HCT116 (cell line): Measurements from ENCODE around the gene BABAM2. TPM values are rescaled to one million over a fixed set of nuclear protein-coding genes. Genes with fewer than 3 reads are reported as not detected.

ENCODE experiments used
- ATAC-seq: fragments of 200-7000 bp; cut with Tn5 transposase; 2 replicates; pipeline ENCODE4 v1.9.1; 2020; ENCODE audit warnings: mild to moderate bottlenecking, moderate library complexity
- BruUV-seq: library from RNA; stranded (reverse); fragments of 400-500 nt; replicated peaks from 2 replicates; lab custom pipeline; 2021; lab: Mats Ljungman, UMichigan
- CTCF ChIA-PET: fragments of 300-600 bp; sonication (Branson Sonifier 250); formaldehyde crosslinking; loops from one replicate; lab custom pipeline; 2021; ENCODE audit warnings: antibody characterized with exemption; lab: Charles Lee
- POLR2A ChIA-PET: fragments of 300-600, 350-600 bp; sonication (Branson Sonifier 250); formaldehyde crosslinking; loops from one replicate; lab custom pipeline; 2021; ENCODE audit warnings: antibody characterized with exemption; lab: Charles Lee
- RAD21 ChIA-PET, 2 experiments: fragments of 300-600 bp; sonication (Branson Sonifier 250); formaldehyde crosslinking; loops; one replicate each; lab custom pipeline; 2023; ENCODE audit warnings: low total read pairs in 2 of 2; ENCODE audit not compliant: uncharacterized antibody in 2 of 2, unreplicated experiment in 2 of 2, low non-redundant PET in 1 of 2; lab: Charles Lee
- DNase-seq: peaks from one replicate; pipeline ENCODE4 v3.0.0-alpha.2; 2010; ENCODE audit warnings: low read depth, low spot score
- H2AFZ ChIP-seq: fragments of 200-600 bp; shearing (Covaris generic), sonication (generic); 2 replicates; pipeline ENCODE4 v1.6.1; 2017; ENCODE audit warnings: low read depth, mixed run types, mixed read lengths, antibody characterized with exemption, low read length; ENCODE audit not compliant: poor library complexity, severe bottlenecking
- H3K27ac ChIP-seq: 2 replicates; pipeline ENCODE4 v1.5.1; 2012; ENCODE audit warnings: low read depth, low read length
- H3K27me3 ChIP-seq: fragments of 200-600 bp; sonication (generic); 2 replicates; pipeline ENCODE4 v1.6.1; 2016; ENCODE audit warnings: mixed run types, low read length, mixed read lengths; ENCODE audit not compliant: insufficient read depth
- H3K36me3 ChIP-seq, 2 experiments: fragments of 200-500 bp in 1 of 2; fragments of 200-600 bp in 1 of 2; sonication (Bioruptor generic) in 1 of 2; sonication (generic) in 1 of 2; 2 replicates each; pipeline versions ENCODE4 v1.5.1 to v1.6.1; 2014 to 2016; ENCODE audit warnings: low read length in 2 of 2, inconsistent platforms in 1 of 2, mixed read lengths in 1 of 2, mixed run types in 1 of 2; ENCODE audit not compliant: insufficient read depth in 2 of 2, control insufficient read depth in 1 of 2
- H3K4me1 ChIP-seq, 2 experiments: fragments of 200-600 bp in 1 of 2; sonication (generic) in 1 of 2; 2 replicates each; pipeline versions ENCODE4 v1.5.1 to v1.6.1; 2012 to 2017; ENCODE audit warnings: low read length in 2 of 2, inconsistent platforms in 1 of 2, mild to moderate bottlenecking in 1 of 2, mixed read lengths in 1 of 2, mixed run types in 1 of 2, moderate library complexity in 1 of 2; ENCODE audit not compliant: insufficient read depth in 2 of 2, control insufficient read depth in 1 of 2
- H3K4me2 ChIP-seq: fragments of 200-600 bp; sonication (generic); 2 replicates; pipeline ENCODE4 v1.6.1; 2017; ENCODE audit warnings: mixed run types, low read length, mixed read lengths
- H3K4me3 ChIP-seq, 2 experiments: fragments of 200-600 bp in 1 of 2; sonication (generic) in 1 of 2; replicated peaks in 1 of 2; 2 replicates each; pipeline ENCODE4 v1.5.1; 2011 to 2016; ENCODE audit warnings: low read length in 2 of 2, control low read depth in 1 of 2, low read depth in 1 of 2, mild to moderate bottlenecking in 1 of 2, mixed read lengths in 1 of 2, mixed run types in 1 of 2
- H3K79me2 ChIP-seq: fragments of 200-600 bp; sonication (generic); 2 replicates; pipeline ENCODE4 v1.6.1; 2017; ENCODE audit warnings: mild to moderate bottlenecking, mixed run types, low read length, moderate library complexity, mixed read lengths; ENCODE audit not compliant: insufficient read depth
- H3K9ac ChIP-seq: fragments of 200-600 bp; sonication (generic); 2 replicates; pipeline ENCODE4 v1.6.1; 2016; ENCODE audit warnings: low read length, mixed read lengths
- H3K9me2 ChIP-seq: fragments of 200-600 bp; sonication (generic), shearing (Covaris generic); 2 replicates; pipeline ENCODE4 v1.6.1; 2017; ENCODE audit warnings: mixed run types, mild to moderate bottlenecking, moderate library complexity; ENCODE audit not compliant: insufficient read depth
- H3K9me3 ChIP-seq, 2 experiments: fragments of 200-500 bp in 1 of 2; fragments of 200-600 bp in 1 of 2; sonication (Bioruptor generic) in 1 of 2; sonication (generic) in 1 of 2; 2 replicates each; pipeline ENCODE4 v1.6.1; 2014 to 2017; ENCODE audit warnings: low read length in 2 of 2, mixed read lengths in 2 of 2, inconsistent platforms in 1 of 2, low read depth in 1 of 2, mild to moderate bottlenecking in 1 of 2, mixed run types in 1 of 2, moderate library complexity in 1 of 2; ENCODE audit not compliant: control insufficient read depth in 1 of 2, insufficient read depth in 1 of 2
- H4K20me1 ChIP-seq: fragments of 200-600 bp; sonication (generic), shearing (Covaris generic); 2 replicates; pipeline ENCODE4 v1.6.1; 2017; ENCODE audit warnings: mixed run types, mild to moderate bottlenecking, moderate library complexity; ENCODE audit not compliant: insufficient read depth
- ATF3 ChIP-seq: IDR thresholded peaks from 2 replicates; pipeline ENCODE4 v1.6.1; 2012
- CBX3 ChIP-seq: IDR thresholded peaks from 2 replicates; pipeline ENCODE4 v1.6.1; 2012; ENCODE audit warnings: low read depth
- CEBPB ChIP-seq: IDR thresholded peaks from 2 replicates; pipeline ENCODE4 v1.6.1; 2012; ENCODE audit warnings: low read depth
- CTCF ChIP-seq, 3 experiments: fragments of 200-600 bp in 1 of 3; sonication (generic) in 1 of 3; IDR thresholded peaks in 2 of 3; conservative IDR thresholded peaks in 1 of 3; 2 replicates each; pipeline ENCODE4 v1.5.1; 2012 to 2017; ENCODE audit warnings: low read depth in 2 of 3, low read length in 2 of 3, antibody characterized with exemption in 1 of 3, borderline replicate concordance in 1 of 3, control low read depth in 1 of 3, mild to moderate bottlenecking in 1 of 3, mixed read lengths in 1 of 3, mixed run types in 1 of 3, moderate library complexity in 1 of 3; ENCODE audit not compliant: insufficient read depth in 1 of 3
- ELF1 ChIP-seq: IDR thresholded peaks from 2 replicates; pipeline ENCODE4 v1.6.1; 2012; ENCODE audit warnings: low read depth, borderline replicate concordance
- EZH2 ChIP-seq: fragments of 200-600 bp; sonication (generic); IDR thresholded peaks from 2 replicates; pipeline ENCODE4 v1.6.1; 2017; ENCODE audit warnings: antibody characterized with exemption, mixed run types
- FOSL1 ChIP-seq: IDR thresholded peaks from 2 replicates; pipeline ENCODE4 v1.6.1; 2012; ENCODE audit warnings: low read depth
- SIN3A ChIP-seq: IDR thresholded peaks from 2 replicates; pipeline ENCODE4 v1.6.1; 2012; ENCODE audit warnings: low read depth
- SP1 ChIP-seq: IDR thresholded peaks from 2 replicates; pipeline ENCODE4 v1.6.1; 2012; ENCODE audit warnings: low read depth
- SRF ChIP-seq: IDR thresholded peaks from 2 replicates; pipeline ENCODE4 v1.6.1; 2012; ENCODE audit warnings: low read depth
- YY1 ChIP-seq: IDR thresholded peaks from 2 replicates; pipeline ENCODE4 v1.6.1; 2011; ENCODE audit warnings: low read length, low read depth, moderate library complexity, mild to moderate bottlenecking; ENCODE audit not compliant: insufficient replicate concordance; ENCODE audit errors: extremely low read depth
- ZBTB33 ChIP-seq: IDR thresholded peaks from 2 replicates; pipeline ENCODE4 v1.6.1; 2011; ENCODE audit warnings: mild to moderate bottlenecking, low read length, moderate library complexity; ENCODE audit not compliant: insufficient replicate concordance; ENCODE audit errors: extremely low read depth
- ZNF274 ChIP-seq: fragments of 200-500 bp; sonication (Bioruptor generic); IDR thresholded peaks from 2 replicates; pipeline ENCODE4 v1.6.1; 2014; ENCODE audit warnings: mild to moderate bottlenecking, low read depth, low read length, inconsistent platforms
- intact Hi-C: fragments of 100-400 bp; cut with micrococcal nuclease; formaldehyde crosslinking; loops from 2 replicates; pipeline ENCODE4 v1.10.0; 2022
- total RNA-seq: library from RNA; stranded (reverse); gene quantifications from one replicate; pipeline ENCODE4 v1.2.1, GENCODE V29; 2021; ENCODE audit not compliant: unreplicated experiment
- TF ChIP-seq, protein P1 (sequence below): IDR thresholded peaks from 2 replicates; pipeline ENCODE4 v1.6.1; 2012; ENCODE audit warnings: low read depth
- TF ChIP-seq, protein P2 (sequence below): IDR thresholded peaks from 2 replicates; pipeline ENCODE4 v1.6.1; 2012

The BABAM2 gene
- total RNA-seq, 1 experiment from 2014 or later: 23.8 TPM

DNA sequence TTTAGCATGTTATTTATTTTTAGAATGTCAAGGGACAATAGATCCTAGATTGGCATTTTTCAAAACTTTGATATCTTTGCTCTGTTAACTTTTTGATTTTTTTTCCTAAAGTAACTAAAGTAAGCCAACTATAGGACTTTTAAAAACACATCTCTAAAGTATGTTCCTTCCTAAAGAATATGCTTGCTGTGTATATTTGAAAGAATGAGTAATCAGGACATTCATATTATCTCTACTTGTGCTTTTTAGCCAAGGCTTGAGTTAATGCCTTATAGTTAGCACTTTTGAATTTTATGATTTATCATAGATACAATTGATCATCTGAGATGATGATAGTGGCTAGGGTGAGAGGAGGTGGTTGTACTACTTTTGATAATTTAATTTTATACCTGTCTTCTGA, 93.6 kb downstream of the BABAM2 start:
- ChIA-PET POLR2A (no interaction called here), CTCF (no interaction called here), RAD21 (no interaction called here)
- H3K4me1 ChIP-seq: peaks cover 16 to 26% of the 10 kb centered on the region in 2 experiments
- intact Hi-C loops: no loop called here
- H3K9ac ChIP-seq: no peak overlapping the region
- H4K20me1 ChIP-seq: no peaks in the 10 kb centered on the region
- BruUV-seq: no TSS peak
- no peaks in the 10 kb centered on the region for H3K9me2 ChIP-seq
- no peak overlapping the region for H3K27ac ChIP-seq
- H3K79me2 ChIP-seq: peaks cover 18% of the 10 kb centered on the region
- no peak overlapping the region for H2AFZ ChIP-seq
- H3K4me2 ChIP-seq: no peak overlapping the region
- DNase-seq (no peak), ATAC-seq (no peak)
- no peaks in the 10 kb centered on the region for H3K36me3 ChIP-seq
- H3K4me3 ChIP-seq: no peak overlapping the region
- H3K27me3 ChIP-seq: no peaks in the 10 kb centered on the region
- TF ChIP-seq, protein P1, sequence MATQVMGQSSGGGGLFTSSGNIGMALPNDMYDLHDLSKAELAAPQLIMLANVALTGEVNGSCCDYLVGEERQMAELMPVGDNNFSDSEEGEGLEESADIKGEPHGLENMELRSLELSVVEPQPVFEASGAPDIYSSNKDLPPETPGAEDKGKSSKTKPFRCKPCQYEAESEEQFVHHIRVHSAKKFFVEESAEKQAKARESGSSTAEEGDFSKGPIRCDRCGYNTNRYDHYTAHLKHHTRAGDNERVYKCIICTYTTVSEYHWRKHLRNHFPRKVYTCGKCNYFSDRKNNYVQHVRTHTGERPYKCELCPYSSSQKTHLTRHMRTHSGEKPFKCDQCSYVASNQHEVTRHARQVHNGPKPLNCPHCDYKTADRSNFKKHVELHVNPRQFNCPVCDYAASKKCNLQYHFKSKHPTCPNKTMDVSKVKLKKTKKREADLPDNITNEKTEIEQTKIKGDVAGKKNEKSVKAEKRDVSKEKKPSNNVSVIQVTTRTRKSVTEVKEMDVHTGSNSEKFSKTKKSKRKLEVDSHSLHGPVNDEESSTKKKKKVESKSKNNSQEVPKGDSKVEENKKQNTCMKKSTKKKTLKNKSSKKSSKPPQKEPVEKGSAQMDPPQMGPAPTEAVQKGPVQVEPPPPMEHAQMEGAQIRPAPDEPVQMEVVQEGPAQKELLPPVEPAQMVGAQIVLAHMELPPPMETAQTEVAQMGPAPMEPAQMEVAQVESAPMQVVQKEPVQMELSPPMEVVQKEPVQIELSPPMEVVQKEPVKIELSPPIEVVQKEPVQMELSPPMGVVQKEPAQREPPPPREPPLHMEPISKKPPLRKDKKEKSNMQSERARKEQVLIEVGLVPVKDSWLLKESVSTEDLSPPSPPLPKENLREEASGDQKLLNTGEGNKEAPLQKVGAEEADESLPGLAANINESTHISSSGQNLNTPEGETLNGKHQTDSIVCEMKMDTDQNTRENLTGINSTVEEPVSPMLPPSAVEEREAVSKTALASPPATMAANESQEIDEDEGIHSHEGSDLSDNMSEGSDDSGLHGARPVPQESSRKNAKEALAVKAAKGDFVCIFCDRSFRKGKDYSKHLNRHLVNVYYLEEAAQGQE: no peak
- TF ChIP-seq CBX3 (no peak), FOSL1 (no peak), SP1 (no peak), ATF3 (no peak), ZNF274 (no peak), SRF (no peak), YY1 (no peak), SIN3A (no peak), CTCF (IDR thresholded peaks at IDR 0.05 in 2 of 3, conservative IDR thresholded peaks at IDR 0.05 in 1 of 3; ENCODE audit: borderline replicate concordance in 1 of 3, insufficient read depth in 1 of 3, low read depth in 2 of 3, low read length in 2 of 3) (no peak), CEBPB (no peak), ELF1 (no peak), EZH2 (no peak), ZBTB33 (no peak)
- TF ChIP-seq, protein P2, sequence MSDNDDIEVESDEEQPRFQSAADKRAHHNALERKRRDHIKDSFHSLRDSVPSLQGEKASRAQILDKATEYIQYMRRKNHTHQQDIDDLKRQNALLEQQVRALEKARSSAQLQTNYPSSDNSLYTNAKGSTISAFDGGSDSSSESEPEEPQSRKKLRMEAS: no peak
- no peaks in the 10 kb centered on the region for H3K9me3 ChIP-seq
